Hepatocyte (in vitro differentiated cells): ENCODE measurements around the gene STX8.

Source experiments
- CTCF ChIP-seq: fragments of 200-600 bp; sonication (generic); IDR thresholded peaks from 2 replicates; pipeline ENCODE4 v1.5.1; 2016; ENCODE audit warnings: antibody characterized with exemption, mild to moderate bottlenecking; ENCODE audit not compliant: poor library complexity
- EZH2 ChIP-seq: fragments of 200-600 bp; sonication (generic); IDR thresholded peaks from 2 replicates; pipeline ENCODE4 v1.6.1; 2016; ENCODE audit warnings: antibody characterized with exemption, mild to moderate bottlenecking, borderline replicate concordance
- EZH2phosphoT487 ChIP-seq: fragments of 200-600 bp; sonication (generic); IDR thresholded peaks from one replicate; pipeline ENCODE4 v1.6.1; 2018; ENCODE audit warnings: antibody characterized with exemption, mild to moderate bottlenecking, low read depth, moderate library complexity; ENCODE audit not compliant: unreplicated experiment, severe bottlenecking

GRCh38 chr17:9475101-9475658, 100.4 kb downstream of the STX8 start:
- no peak for TF ChIP-seq CTCF
- no peak for TF ChIP-seq EZH2phosphoT487
- TF ChIP-seq EZH2 = no peak
